Measurements from ENCODE around the gene RBM41.

The RBM41 gene

DNA sequence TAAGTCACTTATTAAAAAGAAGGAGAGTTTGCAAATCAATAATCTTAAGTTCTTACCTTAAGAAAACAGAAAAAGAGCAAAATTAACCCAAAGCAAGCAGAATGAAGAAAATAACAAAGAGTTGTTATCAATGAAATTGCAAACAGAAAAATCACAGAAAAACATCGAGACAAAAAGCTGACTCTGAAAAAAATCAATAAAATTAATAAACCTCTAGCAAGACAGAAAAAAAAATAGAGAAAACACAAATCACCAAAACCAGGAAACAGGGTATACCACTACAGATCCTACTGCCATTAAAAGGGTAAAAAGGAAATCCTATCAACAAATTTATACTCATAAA lies 17.3 kb upstream of the RBM41 start:
- Histone ChIP-seq H3K36me3 (replicated peaks; ENCODE audit: insufficient read depth, low read length) (no peaks in the 10 kb centered on the region), H3K27ac (ENCODE audit: low read length) (no peak overlapping the region), H3K9ac (ENCODE audit: low read length) (no peak overlapping the region), H3K27me3 (replicated peaks; ENCODE audit: insufficient read depth, low read length) (no peaks in the 10 kb centered on the region), H2AFZ (ENCODE audit: low read length) (no peak overlapping the region), H3K4me2 (ENCODE audit: low read depth, low read length) (no peak overlapping the region), H4K20me1 (ENCODE audit: insufficient read depth, low read length) (no peaks in the 10 kb centered on the region), H3K4me1 (ENCODE audit: low read length) (no peaks in the 10 kb centered on the region), H3K4me3 (ENCODE audit: low read length) (no peak overlapping the region), H3K9me3 (replicated peaks; ENCODE audit: insufficient read depth, low read length) (no peaks in the 10 kb centered on the region), H3F3A (ENCODE audit: insufficient read depth, low read length) (no peaks in the 10 kb centered on the region), H3K9me2 (replicated peaks; ENCODE audit: insufficient read depth, low read length) (no peaks in the 10 kb centered on the region), H3K79me2 (ENCODE audit: low read length) (no peaks in the 10 kb centered on the region)
- TF ChIP-seq EZH2phosphoT487 (IDR thresholded peaks at IDR 0.05; ENCODE audit: low read length) (no peak), CTCF (IDR thresholded peaks at IDR 0.05; ENCODE audit: low read length) (no peak), EZH2 (optimal IDR thresholded peaks at IDR 0.05; ENCODE audit: low read depth, low read length) (no peak)
- no peak for DNase-seq

DNA sequence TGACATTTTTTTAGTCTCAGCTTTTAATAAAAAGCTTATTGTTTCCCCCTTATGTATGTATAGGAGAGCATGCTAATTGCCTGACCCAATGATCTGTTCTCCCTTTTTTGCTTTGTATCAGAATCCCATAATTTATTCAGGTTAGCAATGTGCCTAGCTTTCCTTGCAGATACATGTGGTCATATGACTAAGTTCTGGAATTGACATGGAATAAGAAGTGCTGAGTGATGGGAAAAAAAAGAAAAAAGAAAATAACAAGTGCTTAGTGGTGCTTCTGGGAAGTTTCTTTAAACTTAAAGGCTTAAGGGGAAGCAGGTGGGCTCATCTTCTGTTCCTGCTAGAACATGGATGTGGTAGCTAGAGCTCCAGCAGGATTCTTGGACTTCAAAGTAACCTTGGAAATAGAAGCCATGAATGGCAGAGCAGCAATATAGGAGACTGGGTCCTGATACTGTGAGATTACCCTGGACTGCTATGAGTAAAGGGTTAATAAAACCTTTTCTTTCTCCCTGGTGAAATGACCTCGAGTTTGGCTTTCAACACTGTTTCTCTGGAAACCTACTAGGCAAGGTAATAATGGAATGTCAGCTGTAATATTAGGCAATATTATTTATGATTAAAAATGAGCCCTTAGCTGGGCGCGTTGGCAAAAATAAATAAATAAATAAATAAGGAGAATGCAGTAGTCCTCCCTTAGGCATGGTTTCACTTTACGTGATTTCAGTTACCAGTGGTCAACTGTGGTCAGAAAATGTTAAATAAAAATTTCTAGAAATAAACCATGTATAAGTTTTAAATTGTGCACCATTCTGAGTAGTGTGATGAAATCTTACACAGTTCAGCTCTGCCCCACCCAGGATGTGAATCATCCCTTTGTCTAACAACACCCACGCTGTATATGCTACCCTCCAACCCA lies 16.7 kb upstream of the RBM41 start:
- Histone ChIP-seq H2AFZ (ENCODE audit: low read length) (no peak overlapping the region), H3K27me3 (replicated peaks; ENCODE audit: insufficient read depth, low read length) (no peaks in the 10 kb centered on the region), H3K27ac (ENCODE audit: low read length) (no peak overlapping the region), H3K4me1 (ENCODE audit: low read length) (no peaks in the 10 kb centered on the region), H3K79me2 (ENCODE audit: low read length) (no peaks in the 10 kb centered on the region), H3K9ac (ENCODE audit: low read length) (no peak overlapping the region), H3K36me3 (replicated peaks; ENCODE audit: insufficient read depth, low read length) (no peaks in the 10 kb centered on the region), H3K9me3 (replicated peaks; ENCODE audit: insufficient read depth, low read length) (no peaks in the 10 kb centered on the region), H3K4me2 (ENCODE audit: low read depth, low read length) (no peak overlapping the region), H3F3A (ENCODE audit: insufficient read depth, low read length) (no peaks in the 10 kb centered on the region), H4K20me1 (ENCODE audit: insufficient read depth, low read length) (no peaks in the 10 kb centered on the region), H3K4me3 (ENCODE audit: low read length) (no peak overlapping the region), H3K9me2 (replicated peaks; ENCODE audit: insufficient read depth, low read length) (no peaks in the 10 kb centered on the region)
- no peak for DNase-seq
- TF ChIP-seq EZH2 (optimal IDR thresholded peaks at IDR 0.05; ENCODE audit: low read depth, low read length), result no peak
- TF ChIP-seq EZH2phosphoT487 (IDR thresholded peaks at IDR 0.05; ENCODE audit: low read length), result no peak
- TF ChIP-seq CTCF (IDR thresholded peaks at IDR 0.05; ENCODE audit: low read length), result no peak

DNA sequence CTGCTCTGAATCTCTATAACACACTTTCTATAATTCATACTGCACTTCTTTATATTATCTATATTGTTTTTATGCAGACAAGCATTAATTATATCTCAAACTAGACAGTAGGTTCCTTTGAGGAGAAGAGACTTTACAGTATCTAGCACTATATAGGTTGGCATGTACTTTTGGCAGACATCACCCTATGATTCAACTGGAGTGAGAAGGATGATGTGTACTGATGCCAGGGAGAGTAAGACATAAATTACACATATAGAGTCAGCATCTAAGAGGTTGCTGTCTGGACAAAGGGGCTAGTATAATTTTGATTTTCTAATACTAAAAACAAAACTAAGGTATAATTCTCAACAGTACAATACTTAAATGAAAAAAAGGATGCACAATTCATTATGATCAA lies 5.1 kb upstream of the RBM41 start:
- Histone ChIP-seq H3K4me2 (ENCODE audit: low read depth, low read length) (no peak overlapping the region), H3K79me2 (ENCODE audit: low read length) (no peaks in the 10 kb centered on the region), H3K27me3 (replicated peaks; ENCODE audit: insufficient read depth, low read length) (no peaks in the 10 kb centered on the region), H3K9ac (ENCODE audit: low read length) (no peak overlapping the region), H3K4me3 (ENCODE audit: low read length) (no peak overlapping the region), H3F3A (ENCODE audit: insufficient read depth, low read length) (no peaks in the 10 kb centered on the region), H3K9me2 (replicated peaks; ENCODE audit: insufficient read depth, low read length) (no peaks in the 10 kb centered on the region), H3K27ac (ENCODE audit: low read length) (no peak overlapping the region), H3K4me1 (ENCODE audit: low read length) (no peaks in the 10 kb centered on the region), H3K36me3 (replicated peaks; ENCODE audit: insufficient read depth, low read length) (no peaks in the 10 kb centered on the region), H3K9me3 (replicated peaks; ENCODE audit: insufficient read depth, low read length) (no peaks in the 10 kb centered on the region), H4K20me1 (ENCODE audit: insufficient read depth, low read length) (no peaks in the 10 kb centered on the region), H2AFZ (ENCODE audit: low read length) (no peak overlapping the region)
- no peak for DNase-seq
- TF ChIP-seq CTCF (IDR thresholded peaks at IDR 0.05; ENCODE audit: low read length), result no peak
- no peak for TF ChIP-seq EZH2phosphoT487 (IDR thresholded peaks at IDR 0.05; ENCODE audit: low read length)
- TF ChIP-seq EZH2 (optimal IDR thresholded peaks at IDR 0.05; ENCODE audit: low read depth, low read length), result no peak

Data from MM.1S (cell line).